Suppressor macrophage (primary cell): ENCODE data around the gene TCFL5.

Experiments used
- DNase-seq, 4 experiments: peaks; one replicate each; pipeline ENCODE4 v3.0.0-alpha.2; 2020 to 2022

Gene TCFL5

GRCh38 chr20:62895539-62895938, 33.9 kb upstream of the TCFL5 start:
- DNase-seq: no peak

- DNase-seq: no peak
These were observed 32.6 kb upstream of the TCFL5 start for GRCh38 chr20:62894261-62894660.

GRCh38 chr20:62893700-62894099, 32.1 kb upstream of the TCFL5 start:
- DNase-seq: no peak

GRCh38 chr20:62892348-62893304, 31.0 kb upstream of the TCFL5 start:
- DNase-seq: no peak

GRCh38 chr20:62891111-62891510, 29.5 kb upstream of the TCFL5 start:
- peak; percentile 11 to 38 (median 26) for DNase-seq

GRCh38 chr20:62890444-62890843, 28.8 kb upstream of the TCFL5 start:
- DNase-seq: no peak

GRCh38 chr20:62889871-62890270, 28.2 kb upstream of the TCFL5 start:
- no peak for DNase-seq

GRCh38 chr20:62889411-62889810, 27.8 kb upstream of the TCFL5 start:
- no peak for DNase-seq

GRCh38 chr20:62888910-62889309, 27.3 kb upstream of the TCFL5 start:
- DNase-seq: no peak

GRCh38 chr20:62888406-62888805, 26.8 kb upstream of the TCFL5 start:
- no peak for DNase-seq

GRCh38 chr20:62887860-62888239, 26.2 kb upstream of the TCFL5 start:
- DNase-seq: no peak

- DNase-seq: peak; percentile 38 to 58 (median 48)
These were observed 25.7 kb upstream of the TCFL5 start for GRCh38 chr20:62887152-62887859.

- no peak for DNase-seq
These were observed 25.1 kb upstream of the TCFL5 start for GRCh38 chr20:62886709-62887058.

- DNase-seq: no peak
These were observed 24.5 kb upstream of the TCFL5 start for GRCh38 chr20:62885896-62886708.

GRCh38 chr20:62885046-62885895, 23.6 kb upstream of the TCFL5 start:
- DNase-seq: no peak

- DNase-seq: no peak
These were observed 22.9 kb upstream of the TCFL5 start for GRCh38 chr20:62884556-62884955.

- DNase-seq: no peak
These were observed 20.8 kb upstream of the TCFL5 start for GRCh38 chr20:62882426-62882825.

GRCh38 chr20:62881662-62882395, 20.2 kb upstream of the TCFL5 start:
- no peak for DNase-seq

GRCh38 chr20:62880935-62881661, 19.5 kb upstream of the TCFL5 start:
- DNase-seq: no peak

GRCh38 chr20:62880147-62880934, 18.7 kb upstream of the TCFL5 start:
- DNase-seq: no peak
